GM23338 (cell line): Measurements from ENCODE around the gene SLX4.

Experiments used
- CREB1 ChIP-seq: fragments of 250-450 bp; sonication (Bioruptor Pico); IDR thresholded peaks from 2 replicates; pipeline ENCODE4 v1.5.0; 2020; ENCODE audit warnings: low read depth, mild to moderate bottlenecking, moderate library complexity
- EZH2 ChIP-seq: fragments of 200-600 bp; sonication (generic); IDR thresholded peaks from one replicate; pipeline ENCODE4 v1.8.0; 2017; ENCODE audit warnings: antibody characterized with exemption, mild to moderate bottlenecking, low read depth; ENCODE audit not compliant: unreplicated experiment
- JUNB ChIP-seq: IDR thresholded peaks from one replicate; pipeline ENCODE4 v1.6.1; 2016; ENCODE audit warnings: antibody characterized with exemption; ENCODE audit not compliant: unreplicated experiment
- POLR2AphosphoS5 ChIP-seq: IDR thresholded peaks from 2 replicates; pipeline ENCODE4 v1.6.1; 2016; ENCODE audit warnings: antibody characterized with exemption, low read depth
- STAT1 ChIP-seq: IDR thresholded peaks from one replicate; pipeline ENCODE4 v1.6.1; 2016; ENCODE audit warnings: antibody characterized with exemption; ENCODE audit not compliant: unreplicated experiment
- TF ChIP-seq, protein P1 (sequence below), 2 experiments: fragments of 200-600 bp in 1 of 2; sonication (generic) in 1 of 2; conservative IDR thresholded peaks; 2 replicates each; pipeline versions ENCODE4 v1.5.1 to v1.6.1; 2016 to 2017; ENCODE audit warnings: antibody characterized with exemption in 2 of 2, low read depth in 2 of 2, mild to moderate bottlenecking in 2 of 2, moderate library complexity in 1 of 2

- TF ChIP-seq, protein P1, sequence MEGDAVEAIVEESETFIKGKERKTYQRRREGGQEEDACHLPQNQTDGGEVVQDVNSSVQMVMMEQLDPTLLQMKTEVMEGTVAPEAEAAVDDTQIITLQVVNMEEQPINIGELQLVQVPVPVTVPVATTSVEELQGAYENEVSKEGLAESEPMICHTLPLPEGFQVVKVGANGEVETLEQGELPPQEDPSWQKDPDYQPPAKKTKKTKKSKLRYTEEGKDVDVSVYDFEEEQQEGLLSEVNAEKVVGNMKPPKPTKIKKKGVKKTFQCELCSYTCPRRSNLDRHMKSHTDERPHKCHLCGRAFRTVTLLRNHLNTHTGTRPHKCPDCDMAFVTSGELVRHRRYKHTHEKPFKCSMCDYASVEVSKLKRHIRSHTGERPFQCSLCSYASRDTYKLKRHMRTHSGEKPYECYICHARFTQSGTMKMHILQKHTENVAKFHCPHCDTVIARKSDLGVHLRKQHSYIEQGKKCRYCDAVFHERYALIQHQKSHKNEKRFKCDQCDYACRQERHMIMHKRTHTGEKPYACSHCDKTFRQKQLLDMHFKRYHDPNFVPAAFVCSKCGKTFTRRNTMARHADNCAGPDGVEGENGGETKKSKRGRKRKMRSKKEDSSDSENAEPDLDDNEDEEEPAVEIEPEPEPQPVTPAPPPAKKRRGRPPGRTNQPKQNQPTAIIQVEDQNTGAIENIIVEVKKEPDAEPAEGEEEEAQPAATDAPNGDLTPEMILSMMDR (conservative IDR thresholded peaks at IDR 0.05; ENCODE audit: low read depth in 2 of 2), result no peak
- TF ChIP-seq STAT1, result no peak
- TF ChIP-seq POLR2AphosphoS5, result no peak
- no peak for TF ChIP-seq EZH2
- no peak for TF ChIP-seq JUNB
- no peak for TF ChIP-seq CREB1 (CRISPR knock-in tag)
These were observed 33.3 kb downstream of the SLX4 start for GRCh38 chr16:3578121-3578520.
